NOMO-1 (cell line): Measurements from ENCODE around the gene PPM1E.
"Not testable (repeated sequence)": the region's sequence is repeated elsewhere in the genome, so short reads cannot be mapped to it uniquely, and the experiment has no call there.

ENCODE experiments used
- DNase-seq, 2 experiments: peaks; one replicate each; lab custom pipeline; 2025; ENCODE audit not compliant: unreplicated experiment in 2 of 2; lab: John Stamatoyannopoulos, UW

Gene PPM1E

DNA sequence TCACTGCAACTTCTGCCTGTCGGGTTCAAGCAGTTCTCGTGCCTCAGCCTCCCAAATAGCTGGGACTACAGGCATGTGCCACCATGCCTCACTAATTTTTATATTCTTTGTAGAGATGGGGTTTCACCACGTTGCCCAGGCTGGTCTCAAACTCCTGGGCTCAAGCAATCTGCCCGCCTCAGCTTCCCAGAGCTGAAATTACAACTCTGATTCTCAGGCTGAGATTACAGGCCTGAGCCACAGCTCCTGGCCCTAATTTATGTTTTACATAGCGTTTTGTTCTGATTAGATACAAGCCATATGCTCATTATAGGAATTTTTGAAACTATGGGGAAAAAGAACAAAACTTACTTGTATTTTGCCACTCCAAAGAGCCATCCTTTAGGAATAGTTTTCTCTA lies 22.8 kb downstream of the PPM1E start:
- not testable (repeated sequence) for DNase-seq

DNA sequence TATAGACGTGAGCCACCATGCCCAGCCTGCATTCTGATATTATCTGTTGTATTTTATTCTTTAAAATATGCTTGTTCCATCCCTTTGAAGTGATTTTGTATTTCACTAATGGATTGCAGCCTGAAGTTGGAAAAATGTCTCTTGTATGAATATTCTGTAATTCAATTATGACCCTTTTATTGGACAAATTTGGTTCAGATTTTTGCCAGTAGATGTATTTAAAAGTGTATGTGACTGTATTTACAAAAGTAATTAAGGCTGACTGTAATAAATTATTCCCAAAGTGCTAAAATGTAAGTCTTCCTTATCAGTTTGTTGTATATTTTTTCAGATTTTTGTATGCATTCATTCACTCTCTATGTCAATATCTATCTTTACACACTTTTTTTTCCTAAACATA lies 23.8 kb downstream of the PPM1E start:
- DNase-seq: no peak

DNA sequence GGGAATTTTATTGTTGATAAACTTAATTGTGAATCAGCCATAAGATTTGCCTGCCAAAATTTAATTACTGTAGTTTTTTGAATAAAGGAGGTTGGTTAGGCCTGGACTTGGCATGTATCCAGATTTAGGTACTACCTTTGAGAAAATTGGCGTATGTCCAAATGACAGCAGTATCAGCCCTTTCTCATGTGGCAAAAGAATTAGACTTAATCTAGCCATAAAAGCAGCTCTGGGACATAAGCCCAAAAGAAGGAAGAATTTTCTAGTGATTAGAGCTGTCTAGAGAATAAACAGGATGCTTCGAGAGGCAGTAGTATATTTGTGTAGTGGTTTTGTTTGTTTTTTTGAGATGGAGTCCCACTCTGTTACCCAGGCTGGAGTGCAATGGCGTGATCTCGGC lies 27.7 kb downstream of the PPM1E start:
- DNase-seq: no peak

DNA sequence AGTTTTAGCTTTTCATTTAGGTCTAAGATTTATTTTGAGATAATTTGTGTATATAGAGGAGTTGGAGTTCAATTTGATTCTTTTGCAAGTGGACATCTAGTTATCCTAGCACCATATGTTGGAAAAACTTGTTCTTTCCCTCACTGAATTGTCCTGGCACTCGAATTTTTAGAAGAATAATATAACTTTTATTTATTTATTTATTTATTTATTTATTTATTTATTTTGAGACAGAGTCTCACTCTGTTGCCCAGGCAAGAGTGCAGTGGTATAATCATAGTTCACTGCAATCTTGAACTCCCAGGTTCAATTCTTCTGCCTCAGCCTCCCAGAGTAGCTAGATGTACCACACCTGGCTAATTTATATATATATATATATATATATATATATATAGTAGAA lies 29.4 kb downstream of the PPM1E start:
- no peak for DNase-seq

DNA sequence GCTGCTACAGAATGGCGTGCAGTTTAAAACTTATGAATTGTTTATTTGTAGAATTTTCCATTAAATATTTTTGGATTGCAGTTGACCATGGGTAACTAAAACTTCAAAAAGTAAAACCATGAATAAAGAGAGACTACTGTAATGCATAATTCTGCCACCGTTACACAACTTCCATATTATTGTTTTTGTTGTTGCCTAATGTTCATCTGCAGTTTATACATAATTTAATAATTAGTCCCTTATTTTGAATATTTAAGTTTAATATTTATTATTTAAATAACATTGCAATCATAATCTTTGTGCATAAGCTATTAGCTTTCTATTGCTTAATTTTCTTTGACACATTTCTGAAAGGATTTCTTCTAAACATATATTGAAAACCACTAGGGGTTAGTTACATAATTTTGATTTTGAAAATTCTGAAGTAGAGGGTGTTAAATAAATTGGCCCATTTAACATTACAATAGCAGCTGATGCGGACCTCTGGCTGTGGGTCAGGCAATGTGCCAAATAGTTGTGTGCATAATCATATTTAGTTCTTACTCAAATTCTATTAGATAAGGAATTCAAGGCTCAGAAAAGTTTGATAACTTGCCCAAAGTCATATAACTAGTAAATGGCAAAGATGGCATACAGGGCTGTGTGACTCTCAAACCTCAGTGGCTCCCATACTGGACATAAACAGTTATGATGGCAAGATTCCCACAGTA lies 31.1 kb downstream of the PPM1E start:
- no peak for DNase-seq

DNA sequence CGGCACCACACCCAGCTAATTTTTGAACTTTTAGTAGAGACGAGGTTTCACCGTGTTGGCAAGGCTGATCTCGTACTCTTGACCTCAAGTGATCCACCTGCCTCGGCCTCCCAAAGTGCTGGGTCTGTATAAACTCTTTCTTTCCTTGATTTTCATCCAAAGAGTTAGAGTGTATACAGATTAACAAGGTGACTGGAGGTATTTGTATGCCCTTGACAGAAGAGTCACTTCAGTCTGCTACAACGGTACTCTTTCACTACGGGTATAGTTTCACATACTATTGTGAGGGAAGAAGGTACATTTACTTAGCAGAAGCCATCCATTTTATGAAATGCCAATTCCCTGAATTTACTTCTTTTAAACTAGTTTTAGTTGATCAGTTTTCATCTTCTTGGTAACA lies 32.5 kb downstream of the PPM1E start:
- DNase-seq: no peak

DNA sequence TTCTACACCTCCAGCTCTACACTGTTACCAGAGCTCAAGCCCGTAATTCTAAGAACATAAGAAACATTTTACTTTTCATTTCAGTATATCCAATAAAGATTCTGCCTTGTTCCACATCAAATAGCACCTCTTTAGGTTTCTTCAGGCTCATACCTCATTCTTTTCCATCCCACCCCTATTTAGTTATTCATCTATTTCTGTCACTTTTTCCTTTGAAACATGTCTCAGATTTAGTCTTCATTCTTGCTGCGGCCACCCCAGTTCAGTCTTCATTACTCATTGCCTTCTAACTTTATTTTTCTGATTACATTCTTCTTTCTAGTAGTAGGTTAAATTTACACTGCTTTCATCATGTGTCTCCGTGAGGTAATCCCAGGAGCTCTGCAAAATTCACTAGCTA lies 33.5 kb downstream of the PPM1E start:
- no peak for DNase-seq

DNA sequence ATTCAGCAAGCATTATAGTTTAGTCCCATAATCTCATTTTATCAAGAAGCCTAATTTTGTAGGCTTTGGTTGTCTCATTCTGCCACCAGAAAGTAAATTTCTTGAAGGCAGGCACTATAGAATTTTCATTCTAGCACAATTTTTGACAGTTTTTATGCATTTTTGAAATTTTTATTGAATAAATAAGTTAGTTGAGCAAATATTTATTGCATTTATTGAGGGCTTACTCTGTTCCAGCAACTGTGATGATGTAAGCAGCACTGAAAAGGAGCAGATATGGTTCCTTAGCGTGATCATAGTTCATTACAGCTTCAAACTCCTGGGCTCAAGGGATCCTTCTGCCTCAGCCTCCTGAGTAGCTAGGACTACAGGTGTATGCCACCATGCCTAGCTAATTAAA lies 34.2 kb downstream of the PPM1E start:
- DNase-seq: no peak

DNA sequence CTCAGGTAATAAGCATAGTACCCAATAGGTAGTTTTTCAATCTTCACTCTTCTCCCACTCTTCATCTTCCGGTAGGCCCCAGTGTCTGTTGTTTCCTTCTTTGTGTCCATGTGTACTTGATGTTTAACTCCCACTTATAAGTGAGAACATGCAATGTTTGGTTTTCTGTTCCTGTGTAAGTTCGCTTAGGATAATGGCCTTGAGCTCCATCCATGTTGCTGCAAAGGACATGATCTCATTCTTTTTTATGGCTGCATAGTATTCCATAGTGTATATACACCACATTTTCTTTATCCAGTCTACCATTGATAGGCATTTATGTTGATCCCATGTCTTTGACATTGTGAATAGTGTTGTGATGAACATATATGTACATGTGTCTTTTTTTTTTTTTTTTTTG lies 38.9 kb downstream of the PPM1E start:
- DNase-seq: not testable (repeated sequence)

DNA sequence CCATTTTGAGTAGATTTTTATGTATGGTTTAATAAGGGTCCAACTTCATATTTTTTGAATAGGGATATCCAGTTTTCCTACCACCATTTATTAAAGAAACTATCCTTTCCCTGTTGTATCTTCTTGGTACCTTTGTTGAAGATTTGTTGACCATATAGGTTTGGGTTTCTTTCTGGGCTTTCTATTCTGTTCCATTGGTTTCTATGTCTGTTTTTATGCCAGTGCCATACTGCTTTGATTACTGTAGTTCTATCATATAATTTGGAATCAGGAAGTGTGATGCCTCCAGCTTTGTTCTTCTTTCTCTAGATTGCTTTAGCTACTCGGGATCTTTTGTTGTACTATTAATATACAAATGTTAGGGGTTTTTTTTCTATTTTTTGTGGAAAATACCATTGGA lies 46.5 kb downstream of the PPM1E start:
- no peak for DNase-seq

DNA sequence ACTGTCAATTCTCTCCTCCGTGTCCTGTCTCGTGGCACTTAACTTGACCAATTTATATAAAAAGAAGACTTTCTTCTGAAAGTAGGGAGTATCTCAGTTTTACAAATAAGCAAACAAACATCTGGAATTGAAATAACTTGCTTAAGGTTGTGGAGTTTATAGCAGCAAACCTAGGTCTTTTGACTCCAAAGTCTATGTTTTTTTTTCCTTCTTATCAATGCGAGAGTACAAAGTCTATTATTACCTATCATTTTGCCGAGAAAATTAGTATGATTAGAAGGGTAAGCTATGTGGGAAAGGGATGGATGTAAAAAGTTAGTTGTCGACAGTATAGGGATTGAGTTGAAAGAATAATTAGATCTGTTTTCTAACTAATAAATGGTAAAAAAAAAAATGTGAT lies 50.4 kb downstream of the PPM1E start:
- DNase-seq: no peak

DNA sequence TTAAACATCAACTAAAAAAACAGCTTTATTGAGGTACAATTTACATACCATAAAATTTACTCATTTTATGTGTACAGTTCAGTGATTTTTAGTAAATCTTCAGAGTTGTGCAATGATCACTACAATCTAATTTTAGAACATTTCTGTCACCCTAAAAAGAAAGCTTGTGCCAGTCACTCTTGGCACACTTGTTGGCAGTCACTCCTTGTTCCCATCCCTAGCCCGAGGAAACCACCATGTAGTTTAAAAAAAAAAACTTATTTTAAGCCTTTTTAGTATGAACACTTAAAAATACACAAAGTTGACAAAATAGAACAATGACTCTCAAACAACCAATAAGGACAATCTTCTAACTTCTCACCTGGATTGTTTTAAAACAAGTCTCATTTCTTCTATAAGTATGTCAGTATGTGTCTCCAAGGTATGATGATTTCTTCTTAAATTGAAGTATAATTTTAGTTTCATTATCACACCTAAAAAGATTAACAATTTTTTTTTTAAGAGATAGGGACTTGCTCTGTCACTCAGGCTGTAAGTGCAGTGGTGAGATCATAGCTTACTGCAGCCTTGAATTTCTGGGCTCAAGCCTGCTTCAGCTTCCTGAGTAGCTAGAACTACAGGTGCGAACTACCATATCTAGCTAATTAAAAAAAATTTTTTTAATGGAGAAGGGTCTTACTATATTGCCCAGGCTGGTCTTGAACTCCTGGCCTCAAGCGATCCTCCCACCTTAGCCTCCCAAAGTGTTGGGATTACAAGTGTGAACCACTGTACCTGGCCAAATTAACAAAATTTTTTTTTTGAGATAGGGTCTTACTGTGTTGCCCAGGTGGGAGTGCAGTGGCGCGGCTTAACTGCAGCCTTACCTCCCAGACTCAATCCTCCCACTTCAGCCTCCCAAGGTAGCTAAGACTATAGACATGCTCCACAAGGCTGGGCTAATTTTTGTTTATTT lies 53.2 kb downstream of the PPM1E start:
- DNase-seq: peak in 1 of 2 experiments; percentile 2

DNA sequence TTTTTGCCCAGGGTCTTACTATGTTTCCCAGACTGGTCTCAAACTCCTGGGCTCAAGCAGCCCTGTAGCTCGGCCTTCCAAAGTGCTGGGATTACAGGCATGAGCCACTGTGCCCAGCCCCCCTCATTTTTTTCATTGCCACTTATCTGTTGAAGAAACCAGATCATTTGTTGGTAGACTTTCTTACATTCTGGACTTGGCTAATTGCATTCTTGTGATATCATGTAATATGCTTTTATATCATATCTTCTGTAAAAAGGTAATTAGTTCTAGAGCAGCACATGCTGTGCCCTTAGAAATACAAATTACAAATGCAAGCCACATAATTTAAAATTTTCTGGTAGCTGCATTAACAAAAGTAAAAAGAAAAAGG lies 53.9 kb downstream of the PPM1E start:
- DNase-seq: no peak

DNA sequence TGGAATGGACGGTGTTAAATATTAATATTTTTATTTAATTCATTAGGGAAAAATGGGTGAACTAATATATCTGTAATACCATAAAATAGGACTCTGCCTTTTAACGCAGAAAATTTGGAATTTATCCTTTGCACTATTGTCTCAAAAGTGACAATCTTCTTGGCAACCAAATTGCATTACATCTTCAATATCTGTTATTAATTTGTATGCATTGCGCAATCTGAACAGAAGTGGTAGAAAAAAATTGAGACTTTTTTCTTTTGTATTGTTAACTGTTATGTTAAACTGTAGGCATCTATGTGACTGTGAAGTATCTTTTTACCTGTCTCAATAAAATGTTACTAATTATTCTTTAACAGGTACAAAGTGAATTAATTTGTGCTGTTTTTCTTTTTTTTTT lies 55.6 kb downstream of the PPM1E start:
- no peak for DNase-seq

DNA sequence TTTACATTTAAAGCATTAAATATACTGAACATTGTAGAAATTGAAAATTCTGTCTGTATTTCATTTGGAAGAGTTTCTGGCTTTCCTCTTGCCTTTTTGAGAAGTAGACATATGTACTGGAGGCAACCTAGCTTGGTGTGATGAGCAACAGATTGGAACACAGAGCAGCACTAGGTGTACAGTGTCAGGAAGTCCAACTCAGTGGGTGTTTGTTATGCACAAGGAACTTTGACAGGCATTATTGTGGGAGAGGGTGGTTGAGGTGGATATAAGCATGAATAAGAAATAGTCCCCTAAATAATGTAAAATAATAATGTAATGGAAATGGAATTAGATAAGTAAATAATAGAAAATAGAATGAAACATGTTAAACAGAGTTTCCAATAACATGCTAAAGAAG lies 58.1 kb downstream of the PPM1E start:
- no peak for DNase-seq

DNA sequence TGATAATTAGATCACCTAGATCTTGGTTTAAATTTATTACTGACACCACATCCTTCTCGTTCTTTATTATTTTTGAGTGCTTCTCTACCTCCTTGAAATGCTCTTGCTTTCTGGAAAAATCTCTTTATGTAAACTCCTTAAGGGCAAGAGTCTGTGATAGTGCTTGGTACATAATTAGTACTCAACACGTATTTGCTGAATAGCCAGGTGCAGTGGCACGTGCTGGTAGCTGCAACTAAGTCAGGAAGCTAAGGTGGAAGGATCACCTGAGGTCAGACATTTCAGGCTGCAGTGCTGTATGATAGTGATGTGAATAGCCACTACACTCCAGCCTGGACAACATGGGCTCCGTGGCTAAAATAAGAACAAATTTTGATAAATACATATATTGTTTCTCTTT lies 63.0 kb downstream of the PPM1E start:
- no peak for DNase-seq

DNA sequence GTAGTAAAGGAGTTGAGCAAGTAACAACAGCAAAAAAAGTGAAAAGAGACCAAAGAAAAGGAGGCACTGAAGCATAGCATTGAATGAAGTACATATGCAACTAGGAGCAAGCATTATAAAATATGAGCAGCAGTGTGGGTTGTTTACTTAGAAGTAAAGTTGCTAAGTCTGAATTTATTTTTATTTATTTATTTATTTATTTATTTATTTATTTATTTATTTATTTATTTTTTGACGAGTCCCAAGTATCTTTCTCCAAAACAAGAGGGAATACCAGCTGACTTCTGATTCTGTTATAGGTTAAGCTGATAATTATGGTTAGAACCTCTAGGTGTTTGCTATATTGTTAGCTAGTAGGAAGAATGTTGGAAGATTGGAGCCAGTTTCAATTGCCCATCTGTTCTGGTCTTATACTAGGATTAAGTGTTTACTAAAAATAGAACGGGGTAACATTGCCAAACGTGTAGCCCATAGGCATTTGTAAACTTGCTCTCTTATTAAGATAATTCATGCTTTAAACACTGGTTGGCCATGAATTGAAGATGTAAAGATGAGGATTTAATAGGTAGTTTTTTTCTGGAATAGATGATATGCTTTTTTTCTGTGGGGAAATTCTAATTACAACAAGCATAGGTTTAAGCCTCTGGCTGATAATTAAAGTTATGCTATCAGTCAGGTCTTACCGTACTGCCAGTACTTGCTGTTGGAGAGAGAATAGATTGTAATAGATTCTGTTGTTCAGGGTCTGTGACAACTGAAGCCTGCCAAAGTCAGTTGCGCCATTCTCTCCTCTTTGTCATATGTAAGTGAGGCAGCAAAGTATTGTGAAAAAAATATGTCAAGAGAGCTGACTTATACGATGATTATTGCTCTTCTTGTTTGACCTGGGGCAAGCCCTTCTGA lies 66.7 kb downstream of the PPM1E start:
- DNase-seq: peak in 1 of 2 experiments; percentile 5

DNA sequence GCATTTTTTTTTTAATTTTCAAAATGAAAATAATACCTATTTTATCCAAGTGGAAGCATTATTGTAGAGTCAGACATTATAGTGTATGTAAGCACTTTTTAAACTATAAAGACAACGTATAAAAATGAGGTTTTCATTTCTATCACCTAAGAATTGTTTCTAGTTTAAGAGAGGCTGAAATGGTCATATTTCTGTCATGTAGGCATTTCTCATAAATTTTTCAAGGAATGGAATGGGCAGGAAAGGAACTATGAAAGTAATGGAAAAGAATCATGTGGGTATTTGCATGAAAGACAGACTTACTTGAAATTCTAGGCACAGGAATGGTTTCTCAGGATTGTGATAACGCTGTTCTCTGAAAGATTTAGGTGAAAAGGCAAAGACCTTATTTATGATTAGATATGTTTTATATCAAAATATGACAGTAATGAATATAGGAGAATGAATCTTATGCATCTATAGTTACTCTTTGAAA lies 67.4 kb downstream of the PPM1E start:
- DNase-seq: no peak

DNA sequence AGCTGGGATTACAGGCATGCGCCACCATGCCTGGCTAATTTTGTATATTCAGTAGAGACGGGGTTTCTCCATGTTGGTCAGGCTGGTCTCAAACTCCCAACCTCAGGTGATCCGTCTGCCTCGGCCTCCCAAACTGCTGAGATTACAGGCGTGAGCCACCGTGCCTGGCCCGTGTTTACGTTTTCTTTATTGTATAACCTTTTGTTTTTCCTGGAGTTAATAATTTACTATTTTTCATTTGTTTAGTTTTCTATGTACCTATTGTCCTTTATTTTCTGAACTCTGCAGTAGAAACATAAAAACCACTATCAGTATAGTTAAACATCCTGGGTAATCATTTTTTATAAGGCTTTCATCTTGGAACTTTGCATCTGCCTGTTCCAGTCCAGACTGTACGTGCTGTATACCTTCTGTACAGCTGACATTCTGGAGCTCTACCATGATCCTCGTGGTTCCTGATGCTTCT lies 73.6 kb downstream of the PPM1E start:
- no peak for DNase-seq

DNA sequence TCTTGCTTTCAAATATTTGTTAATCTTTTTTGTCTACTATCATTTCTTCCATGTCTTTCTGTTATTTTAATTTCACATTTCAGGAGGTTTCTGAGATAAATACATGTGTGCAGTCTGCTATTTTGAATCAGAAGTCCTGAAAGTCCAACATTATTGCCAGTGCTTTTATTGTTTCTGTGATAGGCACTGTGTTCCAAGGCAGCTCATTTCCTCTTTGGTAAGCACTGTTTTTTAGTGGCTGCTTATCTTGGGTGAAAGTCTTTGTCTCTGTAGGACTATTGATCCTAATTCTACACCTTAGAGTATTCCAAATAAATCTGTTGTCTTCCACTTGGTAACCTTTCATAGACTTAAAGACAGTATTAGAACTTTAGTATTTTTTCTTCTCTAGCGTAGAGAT lies 76.1 kb downstream of the PPM1E start:
- no peak for DNase-seq

DNA sequence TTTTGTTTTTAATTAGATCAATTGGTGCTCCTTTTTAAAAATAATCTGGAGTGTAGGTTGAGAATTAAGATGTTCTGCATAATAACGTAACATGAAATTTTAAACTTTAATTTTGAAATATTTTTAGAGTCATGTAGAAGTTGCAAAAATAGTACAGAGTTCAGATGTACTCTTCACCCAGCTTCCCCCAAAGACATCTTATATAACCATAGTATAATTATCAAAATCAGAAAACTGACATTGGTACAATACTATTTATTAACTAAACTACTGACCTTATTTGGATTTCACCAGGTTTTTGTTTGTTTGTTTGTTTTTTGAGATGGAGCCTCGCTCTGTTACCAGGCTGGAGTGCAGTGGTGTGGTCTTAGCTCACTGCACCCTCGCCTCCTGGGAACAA lies 76.9 kb downstream of the PPM1E start:
- DNase-seq: no peak
